Natural killer cell (primary cell): ENCODE data around the gene APEX1. TPM values are rescaled to one million over a fixed set of nuclear protein-coding genes. Genes with fewer than 3 reads are reported as not detected.
A peak's percentile ranks its signal among the peaks of the same experiment; 100 is the strongest.

Experiments used
- ATAC-seq, 3 donors: fragments of 150-1000 bp in 2 of 3; fragments of 200-7000 bp in 1 of 3; cut with Tn5 transposase; 1 replicate in 1 of 3; 2 replicates in 2 of 3; pipeline ENCODE4 v1.10.0; 2021; ENCODE audit warnings: mild to moderate bottlenecking in 2 of 3, moderate library complexity in 2 of 3
- DNase-seq, 2 donors: peaks; one replicate each; pipeline versions ENCODE4 v3.0.0 to v3.0.0-alpha.2; 2013 to 2021; ENCODE audit warnings: mixed read lengths in 1 of 2
- H3K27ac ChIP-seq: one replicate; pipeline ENCODE4 v1.5.1; 2013; ENCODE audit warnings: mild to moderate bottlenecking, low read length
- H3K27me3 ChIP-seq: one replicate; pipeline ENCODE4 v1.6.1; 2013; ENCODE audit warnings: low read length; ENCODE audit not compliant: control insufficient read depth, insufficient read depth
- H3K36me3 ChIP-seq: one replicate; pipeline ENCODE4 v1.6.1; 2013; ENCODE audit warnings: low read length; ENCODE audit not compliant: control insufficient read depth, insufficient read depth
- H3K4me1 ChIP-seq: one replicate; pipeline ENCODE4 v1.6.1; 2013; ENCODE audit warnings: low read length; ENCODE audit not compliant: control insufficient read depth, insufficient read depth
- H3K4me3 ChIP-seq: one replicate; pipeline ENCODE4 v1.5.1; 2013; ENCODE audit warnings: low read length
- H3K9me3 ChIP-seq: one replicate; pipeline ENCODE4 v1.6.1; 2013; ENCODE audit warnings: low read length; ENCODE audit not compliant: control insufficient read depth, insufficient read depth
- H3K27ac Mint-ChIP-seq, 2 donors: one replicate each; pipeline ENCODE4 v1.8.0; 2022; ENCODE audit warnings: mild to moderate bottlenecking in 2 of 2, mixed read lengths in 2 of 2, moderate library complexity in 1 of 2
- H3K27me3 Mint-ChIP-seq, 2 donors: one replicate each; pipeline ENCODE4 v1.8.0; 2022; ENCODE audit warnings: low read depth in 2 of 2, mixed read lengths in 2 of 2
- H3K36me3 Mint-ChIP-seq: one replicate; pipeline ENCODE4 v1.8.0; 2022; ENCODE audit warnings: mixed read lengths
- H3K4me1 Mint-ChIP-seq, 2 donors: one replicate each; pipeline ENCODE4 v1.8.0; 2022; ENCODE audit warnings: mixed read lengths in 2 of 2
- H3K4me3 Mint-ChIP-seq: one replicate; pipeline ENCODE4 v1.8.0; 2022; ENCODE audit warnings: mild to moderate bottlenecking, moderate library complexity, mixed read lengths
- H3K9me3 Mint-ChIP-seq, 2 donors: one replicate each; pipeline ENCODE4 v1.8.0; 2022; ENCODE audit warnings: mixed read lengths in 2 of 2
- CTCF ChIP-seq: fragments of 200-600 bp; IDR thresholded peaks from one replicate; pipeline ENCODE4 v1.8.0; 2022; ENCODE audit warnings: antibody characterized with exemption
- WGBS: methylation state at CpG from one replicate; pipeline ENCODE4 v1.1.7; 2013; ENCODE audit warnings: missing lambda C conversion rate; ENCODE audit not compliant: insufficient coverage; 5-methylcytosine and 5-hydroxymethylcytosine counted together
- intact Hi-C: fragments of 100-400 bp; cut with micrococcal nuclease; formaldehyde crosslinking; loops from one replicate; pipeline ENCODE4 v1.14.2; 2022
- total RNA-seq, 4 donors: library from RNA; stranded (reverse); fragments of 120-200 nt in 1 of 4; gene quantifications; one replicate each; pipeline versions ENCODE4 v1.2.3 to v1.2.4, GENCODE V29; 2013 to 2022

Gene APEX1
- total RNA-seq, 3 donors from 2014 or later (not counting 1 experiment from before 2014, with no cell fraction given) = 66.0 to 77.6 (median 74.9) TPM

GRCh38 chr14:20436363-20436755 is 18.7 kb upstream of the APEX1 start:
- Histone ChIP-seq H3K9me3 (no peaks in the 10 kb centered on the region), H3K4me1 (peaks cover 27% of the 10 kb centered on the region), H3K4me3 (no peak overlapping the region), H3K36me3 (no peaks in the 10 kb centered on the region), H3K27ac (no peak overlapping the region), H3K27me3 (no peaks in the 10 kb centered on the region)
- WGBS = 97% methylated on average over 4 of the region's 4 CpGs
- Mint-ChIP-seq H3K27ac (no peak overlapping the region), H3K4me1 (peaks cover 8 to 9% of the 10 kb centered on the region in 2 donors), H3K9me3 (no peaks in the 10 kb centered on the region), H3K27me3 (no peaks in the 10 kb centered on the region), H3K36me3 (no peaks in the 10 kb centered on the region), H3K4me3 (no peak overlapping the region)
- intact Hi-C loops = no loop called here
- no peak for DNase-seq
- no peak for ATAC-seq
- no peak for TF ChIP-seq CTCF

- H3K27ac ChIP-seq = no peak overlapping the region
- H3K36me3 Mint-ChIP-seq = no peaks in the 10 kb centered on the region
- intact Hi-C loops = no loop called here
- no peaks in the 10 kb centered on the region for H3K9me3 ChIP-seq
- no peak overlapping the region for H3K4me3 ChIP-seq
- no peaks in the 10 kb centered on the region for H3K27me3 Mint-ChIP-seq
- TF ChIP-seq CTCF = no peak
- no peaks in the 10 kb centered on the region for H3K27me3 ChIP-seq
- H3K4me1 Mint-ChIP-seq = peaks cover 8 to 9% of the 10 kb centered on the region in 2 donors
- WGBS = 89% methylated on average over 5 of the region's 7 CpGs
- H3K4me1 ChIP-seq = peaks cover 28% of the 10 kb centered on the region
- H3K27ac Mint-ChIP-seq = no peak overlapping the region
- DNase-seq = no peak
- no peaks in the 10 kb centered on the region for H3K9me3 Mint-ChIP-seq
- H3K4me3 Mint-ChIP-seq = no peak overlapping the region
- H3K36me3 ChIP-seq = no peaks in the 10 kb centered on the region
- no peak for ATAC-seq
These were observed 16.4 kb upstream of the APEX1 start for GRCh38 chr14:20438664-20439063.

GRCh38 chr14:20440465-20440864 is 14.6 kb upstream of the APEX1 start:
- no peak overlapping the region for H3K4me3 ChIP-seq
- peaks cover 28% of the 10 kb centered on the region for H3K4me1 ChIP-seq
- no peaks in the 10 kb centered on the region for H3K27me3 Mint-ChIP-seq
- intact Hi-C loops = no loop called here
- H3K27me3 ChIP-seq = no peaks in the 10 kb centered on the region
- no peak for TF ChIP-seq CTCF
- DNase-seq (no peak), ATAC-seq (no peak)
- peak overlapping the region; percentile 32 to 68 for H3K27ac Mint-ChIP-seq
- H3K4me3 Mint-ChIP-seq = no peak overlapping the region
- no peaks in the 10 kb centered on the region for H3K36me3 Mint-ChIP-seq
- WGBS = 81% methylated on average over 4 of the region's 5 CpGs
- H3K4me1 Mint-ChIP-seq = peaks cover 8 to 9% of the 10 kb centered on the region in 2 donors
- peaks cover 2% of the 10 kb centered on the region for H3K36me3 ChIP-seq
- H3K9me3 Mint-ChIP-seq = no peaks in the 10 kb centered on the region
- H3K9me3 ChIP-seq = no peaks in the 10 kb centered on the region
- no peak overlapping the region for H3K27ac ChIP-seq

GRCh38 chr14:20440882-20441281 is 14.1 kb upstream of the APEX1 start:
- peak; percentile 39 to 99 (median 77) for ATAC-seq
- peaks cover 8 to 9% of the 10 kb centered on the region in 2 donors for H3K4me1 Mint-ChIP-seq
- DNase-seq = peak in 1 of 2 donors; percentile 56
- intact Hi-C loops = loop anchor here (1.0 kb wide), 1 partner anchor 26 kb away; no protein-coding TSS in a partner anchor
- H3K36me3 Mint-ChIP-seq = no peaks in the 10 kb centered on the region
- H3K4me1 ChIP-seq = peaks cover 28% of the 10 kb centered on the region
- no peaks in the 10 kb centered on the region for H3K27me3 ChIP-seq
- TF ChIP-seq CTCF = no peak
- no peak overlapping the region for H3K27ac ChIP-seq
- WGBS = 24% methylated on average over 4 of the region's 5 CpGs
- peak overlapping the region; percentile 32 to 68 for H3K27ac Mint-ChIP-seq
- peaks cover 3% of the 10 kb centered on the region for H3K36me3 ChIP-seq
- H3K9me3 ChIP-seq = no peaks in the 10 kb centered on the region
- no peaks in the 10 kb centered on the region for H3K9me3 Mint-ChIP-seq
- no peak overlapping the region for H3K4me3 Mint-ChIP-seq
- H3K27me3 Mint-ChIP-seq = no peaks in the 10 kb centered on the region
- H3K4me3 ChIP-seq = no peak overlapping the region
